ENCODE results near the gene BRME1. TPM values are rescaled to one million over a fixed set of nuclear protein-coding genes. Genes with fewer than 3 reads are reported as not detected.

Gene BRME1
- total RNA-seq, 1 experiment from 2014 or later = 6.7 TPM

DNA sequence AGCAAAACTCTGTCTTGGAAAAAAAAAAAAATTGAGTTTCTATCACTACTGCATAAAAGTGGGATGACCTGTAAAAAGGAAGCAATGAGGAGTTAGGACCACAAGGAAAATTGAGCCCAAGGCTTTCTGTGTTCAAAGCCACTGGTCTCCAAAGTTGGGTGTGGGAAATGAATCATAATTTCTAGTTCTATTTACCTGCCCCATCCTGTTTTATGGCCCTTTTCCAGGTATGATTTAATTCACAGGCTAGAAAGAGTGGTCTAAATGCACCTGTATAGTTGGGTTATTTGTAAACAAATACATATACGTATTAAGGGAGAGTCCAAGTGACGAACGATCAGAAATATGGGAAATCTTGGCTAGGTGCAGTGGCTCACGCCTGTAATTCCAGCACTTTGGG lies 40.5 kb upstream of the BRME1 start:
- Mint-ChIP-seq H3K27ac (no peak overlapping the region), H3K9me3 (peaks cover 0 to 3% of the 10 kb centered on the region in 2 experiments; a peak in 1 of 5 replicates), H3K4me3 (no peak overlapping the region), H3K4me1 (no peaks in the 10 kb centered on the region), H3K36me3 (ENCODE audit: insufficient read depth in 1 of 3, low read depth in 3 of 3) (no peaks in the 10 kb centered on the region; a peak in 1 of 7 replicates), H3K27me3 (ENCODE audit: low read depth) (peaks cover 9% of the 10 kb centered on the region)
- no CpG with 5 or more reads among the region's 4 CpGs for WGBS (ENCODE audit: extremely low coverage, insufficient read length, low lambda C conversion rate)
- DNase-seq = no peak
- Histone ChIP-seq H3K27ac (ENCODE audit: insufficient read length, low read depth, low read length) (no peak overlapping the region), H3K9me3 (ENCODE audit: control insufficient read depth, low read depth, low read length) (no peaks in the 10 kb centered on the region), H2BK120ac (ENCODE audit: low read depth, low read length, poor library complexity, severe bottlenecking) (no peak overlapping the region), H3K18ac (ENCODE audit: insufficient read length, low read depth, low read length) (no peak overlapping the region), H3T11ph (ENCODE audit: low read length) (no peak overlapping the region), H3K79me2 (ENCODE audit: insufficient read depth, low read length) (no peaks in the 10 kb centered on the region), H3K4me1 (ENCODE audit: insufficient read depth, low read length) (no peaks in the 10 kb centered on the region), H3K79me1 (ENCODE audit: insufficient read depth, low read depth, low read length, poor library complexity, severe bottlenecking) (no peaks in the 10 kb centered on the region), H3K23ac (ENCODE audit: insufficient read length, low read depth, low read length) (no peak overlapping the region), H2BK20ac (ENCODE audit: low read depth, low read length, poor library complexity, severe bottlenecking) (no peak overlapping the region), H4K20me1 (ENCODE audit: control insufficient read depth, insufficient read depth, insufficient read length) (no peaks in the 10 kb centered on the region), H4K5ac (ENCODE audit: insufficient read length, low read depth, low read length) (no peak overlapping the region), H3K4ac (ENCODE audit: low read depth, low read length) (no peak overlapping the region), H3K23me2 (ENCODE audit: insufficient read length, low read depth, low read length, poor library complexity, severe bottlenecking) (no peaks in the 10 kb centered on the region), H2BK5ac (ENCODE audit: insufficient read length, low read length) (no peak overlapping the region), H4K91ac (ENCODE audit: insufficient read length, low read depth, low read length) (no peak overlapping the region), H3K9ac (ENCODE audit: extremely low read depth, insufficient read length, low read length) (no peak overlapping the region), H4K8ac (replicated peaks; ENCODE audit: insufficient read length, low read depth, low read length) (no peak overlapping the region), H2AFZ (ENCODE audit: low read length) (no peak overlapping the region), H2BK15ac (ENCODE audit: low read depth, low read length) (no peak overlapping the region), H3K14ac (ENCODE audit: insufficient read depth, low read length) (no peak overlapping the region), H2BK12ac (ENCODE audit: insufficient read length, low read depth, low read length) (no peak overlapping the region), H3K56ac (ENCODE audit: insufficient read length, low read depth, low read length) (no peak overlapping the region), H2AK5ac (ENCODE audit: insufficient read length, low read length) (no peak overlapping the region), H3K27me3 (ENCODE audit: insufficient read depth, low read length) (no peaks in the 10 kb centered on the region), H3K4me2 (ENCODE audit: insufficient read depth, insufficient read length, low read length) (no peak overlapping the region)
- TF ChIP-seq, protein P1, sequence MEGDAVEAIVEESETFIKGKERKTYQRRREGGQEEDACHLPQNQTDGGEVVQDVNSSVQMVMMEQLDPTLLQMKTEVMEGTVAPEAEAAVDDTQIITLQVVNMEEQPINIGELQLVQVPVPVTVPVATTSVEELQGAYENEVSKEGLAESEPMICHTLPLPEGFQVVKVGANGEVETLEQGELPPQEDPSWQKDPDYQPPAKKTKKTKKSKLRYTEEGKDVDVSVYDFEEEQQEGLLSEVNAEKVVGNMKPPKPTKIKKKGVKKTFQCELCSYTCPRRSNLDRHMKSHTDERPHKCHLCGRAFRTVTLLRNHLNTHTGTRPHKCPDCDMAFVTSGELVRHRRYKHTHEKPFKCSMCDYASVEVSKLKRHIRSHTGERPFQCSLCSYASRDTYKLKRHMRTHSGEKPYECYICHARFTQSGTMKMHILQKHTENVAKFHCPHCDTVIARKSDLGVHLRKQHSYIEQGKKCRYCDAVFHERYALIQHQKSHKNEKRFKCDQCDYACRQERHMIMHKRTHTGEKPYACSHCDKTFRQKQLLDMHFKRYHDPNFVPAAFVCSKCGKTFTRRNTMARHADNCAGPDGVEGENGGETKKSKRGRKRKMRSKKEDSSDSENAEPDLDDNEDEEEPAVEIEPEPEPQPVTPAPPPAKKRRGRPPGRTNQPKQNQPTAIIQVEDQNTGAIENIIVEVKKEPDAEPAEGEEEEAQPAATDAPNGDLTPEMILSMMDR (conservative IDR thresholded peaks at IDR 0.05) = no peak
